ENCODE data around the gene TRAPPC8. TPM values are rescaled to one million over a fixed set of nuclear protein-coding genes. Genes with fewer than 3 reads are reported as not detected.
A peak's percentile ranks its signal among the peaks of the same experiment; 100 is the strongest.
"Not testable (repeated sequence)": the region's sequence is repeated elsewhere in the genome, so short reads cannot be mapped to it uniquely, and the experiment has no call there.

TRAPPC8 gene
- total RNA-seq, 1 experiment from 2014 or later, result 38.0 TPM

DNA sequence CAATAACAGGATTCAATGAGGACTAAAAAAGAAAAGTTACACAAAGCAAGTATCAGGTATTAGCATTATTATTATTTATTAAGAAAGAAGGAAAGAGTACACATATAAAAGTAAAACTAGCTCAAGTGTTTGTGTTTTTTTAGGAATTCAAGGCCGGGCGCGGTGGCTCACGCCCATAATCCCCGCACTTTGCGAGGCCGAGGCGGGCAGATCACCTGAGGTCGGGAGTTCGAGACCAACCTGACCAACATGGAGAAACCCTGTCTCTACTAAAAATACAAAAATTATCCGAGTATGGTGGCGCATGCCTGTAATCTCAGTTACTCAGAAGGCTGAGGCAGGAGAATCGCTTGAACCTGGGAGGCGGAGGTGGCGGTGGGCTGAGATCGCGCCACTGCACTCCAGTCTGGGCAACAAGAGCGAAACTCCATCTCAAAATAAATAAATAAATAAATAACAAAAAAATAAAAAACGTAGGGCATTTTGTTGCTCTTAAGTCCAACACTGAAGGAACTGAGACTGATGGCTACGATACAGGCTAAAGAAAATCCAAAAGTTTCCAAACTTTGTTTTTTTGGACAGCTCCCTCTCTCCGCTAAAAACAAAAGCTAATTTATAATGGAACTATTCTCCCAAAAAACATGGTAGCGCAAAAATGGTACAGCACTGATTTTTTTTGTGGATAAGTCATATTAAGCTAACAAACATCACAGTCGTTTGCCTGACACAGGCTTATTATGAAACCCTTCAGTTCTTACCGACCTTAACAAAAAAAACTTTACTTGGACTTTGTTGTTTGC is 1.7 kb downstream of the TRAPPC8 start:
- H3K27ac Mint-ChIP-seq (ENCODE audit: unreplicated experiment), result peak overlapping the region; percentile 99
- TSS peak; percentile 52 for BruUV-seq (replicated peaks)
- TF ChIP-seq, protein P1, sequence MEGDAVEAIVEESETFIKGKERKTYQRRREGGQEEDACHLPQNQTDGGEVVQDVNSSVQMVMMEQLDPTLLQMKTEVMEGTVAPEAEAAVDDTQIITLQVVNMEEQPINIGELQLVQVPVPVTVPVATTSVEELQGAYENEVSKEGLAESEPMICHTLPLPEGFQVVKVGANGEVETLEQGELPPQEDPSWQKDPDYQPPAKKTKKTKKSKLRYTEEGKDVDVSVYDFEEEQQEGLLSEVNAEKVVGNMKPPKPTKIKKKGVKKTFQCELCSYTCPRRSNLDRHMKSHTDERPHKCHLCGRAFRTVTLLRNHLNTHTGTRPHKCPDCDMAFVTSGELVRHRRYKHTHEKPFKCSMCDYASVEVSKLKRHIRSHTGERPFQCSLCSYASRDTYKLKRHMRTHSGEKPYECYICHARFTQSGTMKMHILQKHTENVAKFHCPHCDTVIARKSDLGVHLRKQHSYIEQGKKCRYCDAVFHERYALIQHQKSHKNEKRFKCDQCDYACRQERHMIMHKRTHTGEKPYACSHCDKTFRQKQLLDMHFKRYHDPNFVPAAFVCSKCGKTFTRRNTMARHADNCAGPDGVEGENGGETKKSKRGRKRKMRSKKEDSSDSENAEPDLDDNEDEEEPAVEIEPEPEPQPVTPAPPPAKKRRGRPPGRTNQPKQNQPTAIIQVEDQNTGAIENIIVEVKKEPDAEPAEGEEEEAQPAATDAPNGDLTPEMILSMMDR (IDR thresholded peaks at IDR 0.05; ENCODE audit: unreplicated experiment), result no peak
- intact Hi-C loops (cut with micrococcal nuclease; ENCODE audit: unreplicated experiment), result loop anchor here (1.0 to 5.0 kb wide), 2 partner anchors 9 to 151 kb away; partner anchors contain the start of gene RNF138
- H3K9me3 Mint-ChIP-seq (ENCODE audit: low read depth, unreplicated experiment), result no peaks in the 10 kb centered on the region
- H3K27me3 Mint-ChIP-seq (ENCODE audit: unreplicated experiment), result no peaks in the 10 kb centered on the region
- H3K4me3 Mint-ChIP-seq (ENCODE audit: low read depth, unreplicated experiment), result peak overlapping the region; percentile 99
- CTCF ChIA-PET, result interaction anchor here (1.8 to 2.4 kb wide), 2 partner anchors 9 to 36 kb away, joined by 8 to 10 read pairs; no protein-coding TSS in a partner anchor
- peaks cover 33% of the 10 kb centered on the region for H3K4me1 Mint-ChIP-seq (ENCODE audit: low read depth, unreplicated experiment)
- DNase-seq, result no peak
- peaks cover 46% of the 10 kb centered on the region for H3K36me3 Mint-ChIP-seq (ENCODE audit: insufficient read depth, unreplicated experiment)

DNA sequence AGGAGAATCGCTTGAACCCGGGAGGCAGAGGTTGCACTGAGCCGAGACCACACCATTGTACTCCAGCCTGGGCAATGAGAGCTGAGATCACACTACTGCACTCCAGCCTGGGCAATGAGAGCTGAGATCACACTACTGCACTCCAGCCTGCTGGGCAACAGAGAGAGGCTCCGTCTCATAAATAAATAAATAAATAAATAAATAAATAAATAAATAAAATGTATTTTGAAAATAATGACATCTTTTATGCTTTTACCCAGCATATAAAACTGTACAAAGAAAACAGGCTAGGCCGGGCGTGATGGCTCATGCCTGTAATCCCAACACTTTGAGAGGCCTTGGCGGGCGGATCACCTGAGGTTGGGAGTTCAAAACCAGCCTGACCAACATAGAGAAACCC is 8.2 kb downstream of the TRAPPC8 start:
- H3K4me3 Mint-ChIP-seq (ENCODE audit: low read depth, unreplicated experiment); intact Hi-C loops (cut with micrococcal nuclease; ENCODE audit: unreplicated experiment); H3K27ac Mint-ChIP-seq (ENCODE audit: unreplicated experiment); BruUV-seq (replicated peaks); H3K9me3 Mint-ChIP-seq (ENCODE audit: low read depth, unreplicated experiment); H3K27me3 Mint-ChIP-seq (ENCODE audit: unreplicated experiment); CTCF ChIA-PET; DNase-seq: not testable (repeated sequence)
- H3K4me1 Mint-ChIP-seq (ENCODE audit: low read depth, unreplicated experiment), result peaks cover 26% of the 10 kb centered on the region
- H3K36me3 Mint-ChIP-seq (ENCODE audit: insufficient read depth, unreplicated experiment), result peaks cover 43% of the 10 kb centered on the region

DNA sequence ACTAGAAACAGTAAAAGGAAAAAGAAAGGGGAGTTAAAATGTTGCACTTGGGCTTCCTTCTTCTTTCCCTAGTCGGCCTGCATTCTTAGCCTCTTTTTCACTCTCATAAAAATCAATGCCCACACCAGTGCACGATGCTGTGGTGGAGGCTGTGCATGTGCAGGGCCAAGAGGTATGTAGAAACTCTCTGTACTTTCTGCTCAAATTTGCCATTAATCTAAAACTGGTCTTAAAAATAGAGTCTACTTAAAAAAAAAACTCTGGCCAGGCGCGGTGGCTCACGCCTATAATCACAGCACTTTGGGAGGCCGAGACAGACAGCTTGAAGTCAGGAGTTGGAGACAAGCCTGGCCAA is 11.1 kb downstream of the TRAPPC8 start:
- intact Hi-C loops (cut with micrococcal nuclease; ENCODE audit: unreplicated experiment), result loop anchor here (1.0 kb wide), 1 partner anchor 9 kb away; no protein-coding TSS in a partner anchor
- Mint-ChIP-seq H3K27me3 (ENCODE audit: unreplicated experiment) (no peaks in the 10 kb centered on the region), H3K4me3 (ENCODE audit: low read depth, unreplicated experiment) (peak overlapping the region; percentile 37), H3K27ac (ENCODE audit: unreplicated experiment) (peak overlapping the region; percentile 56), H3K9me3 (ENCODE audit: low read depth, unreplicated experiment) (no peaks in the 10 kb centered on the region), H3K4me1 (ENCODE audit: low read depth, unreplicated experiment) (peaks cover 26% of the 10 kb centered on the region), H3K36me3 (ENCODE audit: insufficient read depth, unreplicated experiment) (peaks cover 46% of the 10 kb centered on the region)
- no TSS peak for BruUV-seq (replicated peaks)
- TF ChIP-seq, protein P1 (IDR thresholded peaks at IDR 0.05; ENCODE audit: unreplicated experiment), result no peak
- peak; percentile 32 for DNase-seq
- CTCF ChIA-PET, result interaction anchor here (0.5 to 2.0 kb wide), 2 partner anchors 10 to 190 kb away, joined by 5 to 8 read pairs; partner anchors contain the start of gene TRAPPC8

DNA sequence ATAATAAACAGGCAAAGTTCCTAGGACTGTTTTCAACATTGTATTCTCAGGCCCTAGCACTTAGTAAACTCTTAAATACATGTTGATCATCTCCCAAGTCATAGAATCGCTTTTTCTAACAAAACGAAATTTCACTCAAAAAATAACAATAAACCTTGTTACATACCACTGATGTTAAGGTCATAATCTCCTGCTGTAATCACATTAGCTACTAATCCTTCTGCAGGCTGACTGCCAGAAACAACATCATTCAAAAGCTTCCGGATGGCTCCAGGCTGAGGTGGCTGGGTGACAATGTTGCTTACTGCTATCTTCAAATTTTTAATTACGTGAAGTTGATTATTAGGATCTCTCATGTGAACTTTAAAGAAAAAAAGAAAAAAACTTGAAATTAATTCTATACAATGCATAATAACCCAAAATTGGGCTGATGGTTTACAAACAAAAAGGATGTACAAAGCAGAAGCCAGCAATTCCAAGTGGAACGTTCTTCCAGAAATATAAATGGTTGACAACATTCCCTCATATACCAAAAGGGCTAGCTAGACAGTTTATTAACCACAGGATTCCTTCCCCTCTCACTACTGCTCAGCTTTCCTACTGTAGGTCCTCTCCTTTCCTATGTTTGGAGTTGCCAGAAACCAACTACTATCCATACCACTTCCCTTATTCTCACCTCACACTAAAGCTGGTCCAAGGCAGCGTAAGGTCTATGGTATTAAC is 11.6 kb downstream of the TRAPPC8 start:
- H3K4me3 Mint-ChIP-seq (ENCODE audit: low read depth, unreplicated experiment), result peak overlapping the region; percentile 37
- peaks cover 26% of the 10 kb centered on the region for H3K4me1 Mint-ChIP-seq (ENCODE audit: low read depth, unreplicated experiment)
- TF ChIP-seq, protein P1 (IDR thresholded peaks at IDR 0.05; ENCODE audit: unreplicated experiment), result no peak
- CTCF ChIA-PET, result interaction anchor here (0.5 to 2.0 kb wide), 2 partner anchors 11 to 190 kb away, joined by 5 to 8 read pairs; partner anchors contain the start of gene TRAPPC8
- H3K27me3 Mint-ChIP-seq (ENCODE audit: unreplicated experiment), result no peaks in the 10 kb centered on the region
- H3K36me3 Mint-ChIP-seq (ENCODE audit: insufficient read depth, unreplicated experiment), result peaks cover 44% of the 10 kb centered on the region
- H3K27ac Mint-ChIP-seq (ENCODE audit: unreplicated experiment), result peak overlapping the region; percentile 56
- DNase-seq, result peak; percentile 12
- no TSS peak for BruUV-seq (replicated peaks)
- intact Hi-C loops (cut with micrococcal nuclease; ENCODE audit: unreplicated experiment), result no loop called here
- no peaks in the 10 kb centered on the region for H3K9me3 Mint-ChIP-seq (ENCODE audit: low read depth, unreplicated experiment)

Measured in Calu3 (cell line).